GM19395 (cell line): ENCODE data around the gene TBC1D16.
"Not testable (repeated sequence)": the region's sequence is repeated elsewhere in the genome, so short reads cannot be mapped to it uniquely, and the experiment has no call there.

Experiments
- ATAC-seq: cut with Tn5 transposase; IDR thresholded peaks from one replicate; pipeline ENCODE4 v1.9.1; 2021; ENCODE audit warnings: mild to moderate bottlenecking, moderate library complexity; ENCODE audit not compliant: unreplicated experiment

Gene TBC1D16

DNA sequence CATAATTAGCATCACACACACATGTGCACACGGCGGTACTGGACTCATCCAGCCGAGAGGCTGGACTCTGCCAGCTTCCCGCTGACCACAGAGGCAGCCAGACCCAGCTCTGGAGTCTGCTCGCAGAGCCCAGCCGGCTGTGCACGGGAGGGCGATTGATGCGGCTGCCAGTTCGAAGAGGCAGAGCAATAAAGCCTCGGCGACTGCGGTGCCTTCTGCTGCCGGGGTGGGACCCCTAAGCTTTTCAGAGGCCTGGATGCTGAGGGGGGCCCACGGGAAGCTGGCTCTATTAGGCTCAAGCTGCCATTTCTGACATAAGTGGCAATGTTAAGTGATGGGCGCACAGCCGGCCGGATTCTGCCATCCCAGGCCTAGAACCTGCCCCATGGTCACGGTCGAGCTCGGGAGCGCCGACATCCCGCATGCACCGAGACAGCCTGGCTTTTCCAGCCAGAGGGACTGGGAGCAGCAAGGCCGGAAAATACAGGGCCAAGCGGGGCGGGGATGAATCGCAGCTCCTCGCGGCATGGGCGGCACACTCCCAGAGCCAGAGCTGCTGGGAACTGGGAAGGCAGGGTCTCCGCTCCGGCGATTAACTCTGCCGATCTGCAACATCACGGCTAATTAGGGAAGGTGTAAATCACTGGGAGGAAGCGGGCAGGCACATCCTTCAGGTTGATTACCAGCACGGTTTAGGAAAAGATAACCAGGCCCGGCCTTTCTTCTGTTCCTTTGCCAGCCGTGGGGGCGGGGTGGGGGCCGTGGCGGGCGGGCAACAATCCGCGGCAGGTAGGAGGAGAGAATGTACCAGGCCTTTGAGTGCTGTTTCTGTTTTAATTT, 57.7 kb downstream of the TBC1D16 start:
- no peak for ATAC-seq

DNA sequence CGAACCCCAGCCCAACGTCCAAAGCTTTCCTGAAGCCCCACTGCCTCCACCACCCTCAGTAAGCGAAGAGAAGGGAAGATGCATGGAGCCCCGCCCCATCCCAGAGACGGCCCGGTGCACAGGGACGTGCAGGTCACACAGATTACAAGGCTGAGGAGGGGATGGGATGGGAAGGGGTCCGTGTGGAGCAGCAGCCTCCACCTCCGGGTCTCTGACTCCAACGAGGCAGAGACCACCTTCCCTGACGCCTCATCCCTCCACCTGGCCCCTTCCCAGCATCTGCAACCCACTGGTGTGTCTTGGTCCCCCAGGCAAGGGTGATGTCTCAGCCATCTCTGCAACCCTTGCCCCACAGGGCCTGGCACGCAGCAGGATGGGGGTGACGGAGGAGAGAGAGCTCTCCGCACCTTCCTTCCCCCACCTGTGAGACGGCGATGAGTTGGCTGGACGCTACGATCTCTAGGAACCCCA, 58.5 kb downstream of the TBC1D16 start:
- ATAC-seq, result no peak

DNA sequence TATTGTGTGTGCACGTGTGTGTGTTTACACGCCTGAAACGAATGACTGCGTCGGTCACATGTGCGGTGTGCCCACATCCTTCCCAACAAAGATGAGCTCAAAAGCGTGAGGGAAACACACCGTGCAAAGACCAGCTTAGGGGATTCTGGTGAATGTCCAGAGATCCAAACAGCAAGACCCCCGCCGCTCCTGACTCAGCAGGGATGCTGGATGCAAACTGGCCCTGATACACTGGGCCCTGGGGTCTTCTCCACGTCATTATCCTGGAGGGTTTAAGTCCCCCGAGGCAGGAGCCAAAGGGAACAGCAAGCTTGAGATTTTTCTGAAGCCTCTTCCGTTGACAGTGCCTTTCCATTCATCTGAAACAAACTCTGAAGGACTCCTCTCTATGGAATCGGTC, 59.2 kb downstream of the TBC1D16 start:
- ATAC-seq, result no peak

DNA sequence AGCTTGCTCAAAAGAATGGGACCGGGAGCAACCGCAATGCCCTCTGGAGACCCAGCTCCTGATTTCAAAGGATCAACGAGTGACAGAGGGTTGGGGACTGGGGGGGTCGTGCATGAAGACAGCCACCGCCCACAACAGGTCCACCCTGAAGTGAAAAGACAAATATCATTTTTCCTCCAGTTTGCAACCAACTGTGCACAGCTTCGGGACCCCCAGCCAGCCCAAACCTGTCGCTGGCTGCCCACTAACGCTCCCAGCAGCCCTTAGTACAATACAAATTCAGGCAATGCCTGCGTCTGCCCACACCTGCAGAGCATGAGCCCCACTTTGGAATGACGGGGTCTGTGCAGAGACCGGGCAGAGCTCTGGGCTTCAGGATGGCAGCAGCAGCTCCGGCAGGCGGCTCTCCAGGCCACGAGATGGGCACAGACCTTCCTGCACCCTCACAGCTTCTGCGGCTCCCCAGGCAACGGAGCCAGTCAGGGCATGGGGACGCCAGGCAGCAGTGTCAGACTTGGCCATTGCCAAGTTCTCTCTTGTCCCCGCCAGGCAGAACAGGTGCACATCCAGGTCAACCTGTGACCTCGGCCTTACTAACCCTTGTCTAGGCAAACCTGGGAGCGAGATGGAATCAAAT, 60.1 kb downstream of the TBC1D16 start:
- ATAC-seq, result no peak

DNA sequence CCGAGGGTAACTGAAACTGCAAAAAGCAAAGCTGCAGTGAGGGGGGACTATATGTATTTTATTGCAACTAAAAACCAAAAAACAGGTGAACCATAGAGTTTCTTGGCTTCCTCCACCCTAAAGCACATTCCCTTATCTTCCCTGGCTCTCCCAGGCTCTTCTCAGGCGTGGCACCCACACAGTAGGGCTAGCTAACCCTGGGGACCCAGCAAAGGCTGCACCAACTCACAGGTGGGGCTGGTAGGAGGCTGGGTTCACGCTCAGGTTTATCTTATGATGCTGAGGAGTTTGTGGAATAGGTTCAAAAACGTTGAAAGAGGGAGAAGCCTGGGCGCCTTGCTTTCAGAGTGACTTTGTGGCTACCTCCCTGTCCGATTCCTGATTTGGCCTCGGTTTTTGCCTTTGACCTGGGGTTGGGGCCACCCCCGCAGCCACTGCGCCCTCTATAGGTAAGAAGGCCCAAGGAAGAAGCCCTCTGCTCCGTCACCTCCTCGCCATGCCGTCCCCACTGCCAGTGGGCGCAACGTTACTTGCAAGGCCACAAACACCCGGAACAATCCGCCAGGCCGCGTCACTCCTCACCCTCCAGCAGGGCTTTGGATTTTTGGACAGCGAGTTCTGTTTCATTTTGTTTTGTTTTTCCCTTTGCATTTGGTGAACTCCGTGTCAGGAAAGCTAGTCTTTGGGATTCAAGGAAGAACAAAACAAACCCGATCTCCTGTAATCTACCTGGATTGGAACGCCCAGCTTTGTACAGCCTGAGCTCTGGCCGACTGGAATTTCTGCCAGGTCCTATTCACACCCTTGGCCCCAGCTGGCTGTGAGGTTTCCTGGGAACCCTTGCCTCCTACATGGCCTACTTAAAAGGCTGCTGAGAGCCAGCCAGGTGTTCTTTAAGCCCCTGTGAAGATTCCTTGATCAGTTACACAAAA, 60.8 kb downstream of the TBC1D16 start:
- ATAC-seq, result no peak

DNA sequence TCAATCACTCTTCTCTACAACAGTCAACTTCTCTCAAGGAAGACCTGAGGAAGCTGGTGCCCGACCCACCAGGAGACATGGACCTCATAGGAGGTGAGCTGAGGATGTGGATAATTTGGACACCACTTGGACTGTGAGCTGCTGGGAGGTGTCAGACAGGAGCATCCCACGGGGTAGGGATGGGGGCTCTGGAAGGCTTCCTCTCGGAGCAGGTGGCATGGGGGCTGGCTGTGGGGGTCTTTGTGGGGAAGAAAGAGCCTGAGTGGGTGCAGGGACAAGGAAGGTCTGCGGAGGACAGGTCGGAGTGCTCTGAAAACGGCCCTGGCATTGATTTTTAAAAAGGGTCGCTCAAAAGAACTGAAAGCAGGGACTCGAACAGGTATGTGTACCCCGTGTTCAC, 64.0 kb downstream of the TBC1D16 start:
- no peak for ATAC-seq

DNA sequence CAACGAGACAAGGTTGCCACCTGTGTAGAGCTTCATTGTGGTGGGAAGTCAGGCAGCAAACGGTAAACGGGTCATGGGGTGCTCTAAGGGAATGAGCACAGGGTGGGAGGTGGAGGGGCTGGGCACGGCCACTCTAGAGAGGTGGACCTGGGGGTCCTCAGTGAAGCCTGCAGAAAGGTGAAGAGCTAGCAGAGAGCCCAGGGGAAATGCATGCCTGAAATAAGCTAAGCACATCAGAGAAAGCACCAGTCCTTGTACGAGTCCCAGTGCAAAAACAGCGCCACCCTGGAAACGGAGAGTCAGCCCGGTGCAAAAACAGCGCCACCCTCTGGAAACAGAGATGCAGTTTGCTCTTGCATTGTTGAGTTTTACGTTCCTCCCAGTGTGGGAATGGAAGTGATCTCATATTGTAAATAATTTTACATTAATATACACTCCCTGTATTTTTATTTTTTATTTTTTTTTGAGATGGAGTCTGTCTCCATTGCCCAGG, 65.0 kb downstream of the TBC1D16 start:
- no peak for ATAC-seq

DNA sequence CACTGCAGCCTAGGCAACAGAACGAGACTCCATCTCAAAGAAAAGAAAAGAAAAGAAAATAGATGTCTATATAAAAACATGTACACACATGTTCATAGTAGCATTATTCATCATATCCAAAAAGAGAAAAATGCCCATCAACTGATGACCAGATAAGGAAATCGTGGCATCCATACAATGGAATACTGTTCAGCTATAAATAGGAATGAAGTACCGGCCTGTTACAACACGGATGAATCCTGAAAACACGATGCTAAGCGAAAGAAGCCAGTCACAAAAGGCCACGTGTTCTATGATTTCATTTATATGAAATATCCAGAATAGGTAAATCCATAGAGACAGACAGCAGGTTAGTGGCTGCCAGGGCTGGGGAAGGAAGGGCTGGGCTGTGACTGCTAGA, 65.8 kb downstream of the TBC1D16 start:
- no peak for ATAC-seq

DNA sequence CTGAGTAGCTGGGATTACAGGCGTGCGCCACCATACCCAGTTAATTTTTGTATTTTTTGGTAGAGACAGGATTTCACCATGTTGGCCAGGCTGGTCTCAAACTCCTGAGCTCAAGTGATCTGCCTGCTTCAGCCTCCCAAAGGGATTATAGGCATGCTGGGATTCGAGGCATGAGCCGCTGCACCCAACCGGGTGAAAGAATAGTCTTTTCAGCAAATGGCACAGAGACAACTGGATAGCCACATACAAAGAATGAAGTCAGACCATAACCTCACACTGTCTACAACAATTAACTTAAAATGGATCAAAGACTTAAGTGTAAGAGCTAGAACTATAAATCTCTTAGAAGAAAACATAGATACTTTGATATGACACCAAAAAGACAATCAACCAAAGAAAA, 67.6 kb downstream of the TBC1D16 start:
- ATAC-seq, result no peak

DNA sequence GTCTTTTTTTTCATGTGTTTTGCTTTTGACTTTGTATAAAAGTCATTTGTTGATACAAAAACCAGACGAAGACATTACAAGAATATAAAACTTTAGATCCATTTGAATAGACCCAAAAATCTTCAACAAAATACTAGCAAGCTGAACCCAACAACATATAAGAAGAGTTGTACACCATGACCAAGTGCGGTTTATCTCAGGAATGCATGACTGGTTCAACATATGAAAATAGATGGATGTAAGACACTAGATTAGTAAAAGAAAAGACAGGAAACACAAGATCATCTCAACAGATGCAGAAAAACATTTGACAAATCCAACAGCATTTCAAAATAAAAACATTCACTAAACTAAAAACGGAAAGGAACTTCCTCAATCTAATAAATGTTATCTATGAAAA, 69.0 kb downstream of the TBC1D16 start:
- ATAC-seq, result no peak

DNA sequence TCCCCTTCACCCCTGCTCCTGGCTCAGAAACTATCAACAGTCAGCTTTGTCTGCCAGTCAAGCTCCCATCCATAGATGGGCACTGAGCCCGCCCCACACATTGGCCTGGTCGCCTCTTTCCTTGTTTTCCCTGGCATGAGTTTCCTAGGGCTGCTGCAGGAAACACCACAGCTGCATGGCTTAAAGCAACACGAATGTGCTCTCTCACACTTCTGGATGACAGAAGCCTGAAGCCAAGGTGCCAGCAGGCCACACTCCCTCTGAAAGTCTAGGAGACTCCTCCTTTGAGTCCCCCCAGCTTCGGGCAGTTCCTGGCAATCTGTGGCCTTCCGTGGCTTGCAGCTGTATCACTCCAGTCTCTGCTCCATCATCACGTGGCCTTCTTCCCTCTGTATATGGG, 69.9 kb downstream of the TBC1D16 start:
- no peak for ATAC-seq

DNA sequence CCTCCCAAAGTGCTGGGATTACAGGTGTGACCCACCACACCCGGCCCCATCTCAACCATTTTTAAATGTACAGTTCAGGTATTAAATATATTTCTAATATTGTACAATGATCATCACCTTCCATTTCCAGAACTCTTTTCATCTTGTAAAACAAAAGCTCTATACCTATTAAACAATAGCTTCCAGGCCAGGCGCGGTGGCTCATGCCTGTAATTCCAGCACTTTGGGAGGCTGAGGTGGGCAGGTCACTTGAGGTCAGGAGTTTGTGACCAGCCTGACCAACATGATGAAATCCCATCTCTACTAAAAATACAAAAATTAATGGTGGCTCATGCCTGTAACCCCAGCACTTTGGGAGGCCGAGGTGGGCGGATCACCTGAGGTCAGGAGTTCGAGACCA, 73.2 kb downstream of the TBC1D16 start:
- not testable (repeated sequence) for ATAC-seq

DNA sequence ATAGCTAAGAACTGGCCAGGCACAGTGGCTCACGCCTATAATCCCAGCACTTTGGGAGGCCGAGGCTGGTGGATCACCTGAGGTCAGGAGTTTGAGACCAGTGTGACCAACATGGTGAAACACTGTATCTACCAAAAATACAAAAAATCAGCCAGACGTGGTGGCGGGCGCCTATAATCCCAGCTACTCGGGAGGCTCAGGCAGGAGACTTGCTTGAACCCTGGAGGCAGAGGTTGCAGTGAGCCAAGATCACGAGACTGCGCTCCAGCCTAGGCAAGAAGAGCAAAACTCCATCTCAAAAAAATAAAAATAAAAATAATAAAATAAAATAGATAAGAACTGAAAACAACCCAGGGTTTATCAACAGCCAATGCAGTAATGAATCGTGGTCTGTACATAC, 74.1 kb downstream of the TBC1D16 start:
- not testable (repeated sequence) for ATAC-seq

DNA sequence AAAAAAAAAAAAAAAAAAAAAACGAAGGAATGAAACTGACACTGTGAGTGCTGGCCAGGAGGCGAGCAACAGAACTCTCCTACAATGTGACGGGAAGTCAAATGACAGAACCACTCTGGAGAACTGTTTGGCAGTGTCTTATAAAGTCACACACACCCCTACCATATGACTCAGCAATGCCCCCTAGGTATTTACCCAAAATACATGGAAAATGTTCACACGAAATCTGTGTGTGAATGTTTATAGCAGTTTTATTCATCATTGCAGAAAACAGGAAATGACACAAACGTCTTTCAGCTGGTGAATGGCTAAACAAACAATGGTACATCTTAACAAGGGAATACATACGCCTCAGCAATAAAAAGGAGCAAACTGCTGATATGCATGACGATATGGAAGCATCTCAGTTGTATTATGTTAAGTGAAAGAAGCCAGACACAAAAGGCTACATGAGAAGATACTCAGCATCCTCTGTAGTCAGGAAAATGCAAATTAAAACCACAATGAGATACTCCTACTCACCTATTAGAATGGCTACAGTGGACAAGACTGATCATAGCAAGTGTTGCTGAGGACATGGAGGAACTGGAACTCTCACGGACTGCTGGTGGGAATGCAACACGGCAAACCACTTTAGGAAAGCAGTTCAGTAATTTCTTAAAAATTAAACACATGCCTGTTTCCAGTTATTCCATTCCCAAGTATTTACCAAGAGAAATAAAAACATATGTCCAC, 74.7 kb downstream of the TBC1D16 start:
- ATAC-seq, result no peak

DNA sequence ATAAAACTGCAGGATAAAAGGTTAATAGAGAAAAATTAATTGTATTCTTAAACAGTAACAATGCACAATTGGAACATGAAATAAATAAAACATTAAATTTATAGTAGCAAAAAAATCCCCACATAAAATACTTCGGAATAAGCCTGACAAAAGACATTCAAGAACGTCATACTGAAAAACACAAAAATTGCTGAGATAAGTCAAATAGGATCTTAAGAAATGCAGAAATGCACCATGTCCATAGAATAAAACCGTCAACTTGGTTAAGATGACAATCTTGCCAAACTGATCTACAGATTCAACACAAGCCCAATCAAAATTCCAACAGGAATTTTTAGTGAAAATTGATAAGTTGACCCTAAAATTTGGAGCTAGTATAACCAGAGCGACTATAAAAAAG, 76.6 kb downstream of the TBC1D16 start:
- ATAC-seq, result no peak

DNA sequence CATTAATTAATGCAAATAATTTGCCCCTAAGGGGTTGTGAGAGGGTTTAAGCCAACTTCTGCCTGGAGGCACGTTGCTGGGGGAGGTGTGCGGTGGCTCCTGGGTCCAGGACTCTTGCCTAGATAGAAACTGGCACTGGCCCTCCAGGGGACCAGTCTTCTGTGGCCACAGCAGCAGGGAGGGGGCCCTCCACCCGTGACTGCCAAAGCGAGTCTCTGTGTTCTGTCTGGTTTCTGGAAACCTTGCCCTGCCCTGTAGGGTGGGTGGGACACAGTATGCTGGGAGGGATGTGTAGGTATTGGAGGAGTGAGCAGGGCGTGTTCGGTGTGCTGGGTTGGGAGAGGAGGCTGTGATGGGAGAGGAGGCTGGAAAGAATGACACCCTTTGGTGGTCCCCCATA, 78.8 kb downstream of the TBC1D16 start:
- ATAC-seq, result no peak

DNA sequence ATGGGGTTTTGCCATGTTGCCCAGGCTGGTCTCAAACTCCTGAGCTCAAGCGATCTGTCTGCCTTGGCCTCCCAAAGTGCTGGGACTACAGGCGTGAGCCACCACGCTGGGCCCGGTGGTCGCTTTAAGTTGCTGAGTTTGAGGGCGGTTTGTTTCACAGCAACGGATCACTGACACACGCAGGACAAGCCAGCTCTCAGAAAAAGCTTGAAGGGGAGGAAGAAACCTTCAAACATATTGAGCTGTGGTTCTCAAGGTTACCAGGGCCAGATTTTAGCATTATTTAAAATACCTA, 79.3 kb downstream of the TBC1D16 start:
- not testable (repeated sequence) for ATAC-seq

DNA sequence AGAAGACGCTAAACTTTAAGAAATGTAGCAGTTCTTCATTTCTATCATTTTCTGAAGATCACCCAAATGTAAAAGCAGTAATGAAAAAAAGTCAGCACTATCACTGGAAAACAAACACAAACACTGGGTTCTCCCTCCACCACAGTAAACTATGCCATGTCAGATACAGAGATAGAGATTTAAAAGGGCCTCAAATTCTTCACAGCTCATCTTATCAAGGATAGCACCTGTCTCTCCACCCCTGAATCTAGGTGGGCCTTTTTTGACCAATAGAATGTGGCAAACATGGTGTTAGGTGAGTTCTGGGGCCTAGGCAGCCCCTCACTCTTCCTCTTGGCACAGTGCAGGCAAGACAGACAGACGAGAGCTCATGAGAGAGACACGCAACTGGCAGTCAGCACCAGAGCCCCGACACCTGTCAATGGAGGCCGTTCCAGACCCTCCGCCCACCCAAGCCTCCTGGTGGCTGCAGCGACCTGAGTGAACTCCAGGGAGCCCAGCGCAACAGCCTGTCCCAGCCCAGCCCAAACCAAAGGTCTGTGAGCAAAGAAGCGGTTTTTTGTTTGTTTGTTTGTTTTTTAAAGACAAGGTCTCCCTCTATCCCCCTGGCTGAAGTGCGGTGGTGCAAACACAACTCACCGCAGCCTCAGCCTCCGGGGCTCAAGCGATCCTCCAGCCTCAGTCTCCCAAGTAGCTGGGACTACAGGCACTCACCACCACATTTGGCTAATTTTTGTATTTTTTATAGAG, 79.8 kb downstream of the TBC1D16 start:
- ATAC-seq, result no peak

DNA sequence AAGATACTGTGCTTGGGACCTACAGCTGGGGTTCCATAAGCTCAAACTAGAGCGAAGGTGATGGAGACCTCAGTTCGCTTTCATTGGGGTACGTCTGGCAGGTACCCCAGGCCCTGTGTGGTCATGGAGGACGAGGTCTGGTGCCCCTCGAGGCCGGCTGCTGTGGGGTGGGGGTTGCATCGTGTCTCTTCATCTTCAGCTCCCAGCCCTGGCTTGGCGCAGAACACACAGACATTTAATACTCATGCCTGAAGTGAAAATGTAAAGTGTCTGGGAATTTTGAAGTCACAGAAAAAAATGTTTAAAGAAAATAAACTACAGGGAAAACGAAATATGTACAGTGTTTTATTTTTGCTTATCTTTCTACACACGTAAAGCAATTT, 80.5 kb downstream of the TBC1D16 start:
- no peak for ATAC-seq
